ENCODE data around the gene ATXN7L3.

Gene ATXN7L3

DNA sequence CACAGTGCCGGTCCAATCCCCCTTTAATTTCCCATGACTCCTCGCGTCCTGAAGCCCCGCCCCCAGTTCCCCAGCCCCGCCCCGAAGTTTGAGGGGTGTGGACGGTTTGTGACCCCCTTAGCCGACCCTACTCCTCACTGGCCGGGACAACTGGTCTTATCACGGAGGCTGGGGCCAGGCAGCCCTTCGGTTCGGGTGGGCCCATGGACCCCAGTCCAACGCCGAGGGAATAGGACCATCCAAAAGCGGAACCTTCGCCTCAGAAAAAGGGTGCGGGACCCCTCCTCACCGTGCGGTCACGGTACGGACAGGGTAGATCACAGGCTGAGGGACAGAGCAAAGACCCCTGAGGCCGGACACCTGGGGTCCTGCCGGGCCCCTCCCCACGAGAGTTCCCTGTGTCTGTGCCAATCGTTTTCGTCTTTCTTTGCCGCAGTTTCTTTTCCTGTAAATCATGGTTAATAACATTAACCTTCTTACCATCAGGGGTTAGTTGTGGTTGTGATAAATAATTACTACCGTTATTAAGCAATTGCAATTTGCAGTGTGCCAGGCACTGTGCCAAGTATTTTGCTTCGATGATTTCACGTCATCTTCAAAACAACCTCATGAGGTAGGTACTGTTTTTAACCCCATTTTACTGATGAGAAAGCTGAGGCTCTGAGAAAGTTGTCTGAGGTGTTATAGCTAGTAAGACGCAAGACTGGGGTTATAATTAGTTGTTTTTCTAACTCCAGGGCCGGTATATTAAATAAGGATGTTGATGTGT lies 12.4 kb downstream of the ATXN7L3 start:
- peak overlapping the region; percentile 93 for H3K4me3 ChIP-seq (ENCODE audit: low read depth, low read length, poor library complexity, severe bottlenecking)

GRCh38 chr17:44186307-44187130 lies 13.2 kb downstream of the ATXN7L3 start, which contains the start of gene TMUB2:
Gene TMUB2 (plus strand): TSS chr17:44186972. CDS start chr17:44187709, 737 bp downstream.
- no peaks in the 10 kb centered on the region for H4K20me1 ChIP-seq (ENCODE audit: insufficient read depth, low read length)
- peak within 1 kb of the TSS; percentile 93 for H3K4me3 ChIP-seq (ENCODE audit: low read depth, low read length, poor library complexity, severe bottlenecking)

More for the DNA sequence above, 12.4 kb downstream of the ATXN7L3 start:
- TF ChIP-seq EZH2 (IDR thresholded peaks at IDR 0.05; ENCODE audit: borderline replicate concordance, low read length) = no peak
- TF ChIP-seq, protein P1, sequence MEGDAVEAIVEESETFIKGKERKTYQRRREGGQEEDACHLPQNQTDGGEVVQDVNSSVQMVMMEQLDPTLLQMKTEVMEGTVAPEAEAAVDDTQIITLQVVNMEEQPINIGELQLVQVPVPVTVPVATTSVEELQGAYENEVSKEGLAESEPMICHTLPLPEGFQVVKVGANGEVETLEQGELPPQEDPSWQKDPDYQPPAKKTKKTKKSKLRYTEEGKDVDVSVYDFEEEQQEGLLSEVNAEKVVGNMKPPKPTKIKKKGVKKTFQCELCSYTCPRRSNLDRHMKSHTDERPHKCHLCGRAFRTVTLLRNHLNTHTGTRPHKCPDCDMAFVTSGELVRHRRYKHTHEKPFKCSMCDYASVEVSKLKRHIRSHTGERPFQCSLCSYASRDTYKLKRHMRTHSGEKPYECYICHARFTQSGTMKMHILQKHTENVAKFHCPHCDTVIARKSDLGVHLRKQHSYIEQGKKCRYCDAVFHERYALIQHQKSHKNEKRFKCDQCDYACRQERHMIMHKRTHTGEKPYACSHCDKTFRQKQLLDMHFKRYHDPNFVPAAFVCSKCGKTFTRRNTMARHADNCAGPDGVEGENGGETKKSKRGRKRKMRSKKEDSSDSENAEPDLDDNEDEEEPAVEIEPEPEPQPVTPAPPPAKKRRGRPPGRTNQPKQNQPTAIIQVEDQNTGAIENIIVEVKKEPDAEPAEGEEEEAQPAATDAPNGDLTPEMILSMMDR (IDR thresholded peaks at IDR 0.05; ENCODE audit: low read length) = no peak
- peak overlapping the region; percentile 89 for H3K4me2 ChIP-seq (ENCODE audit: low read length)
- H3K27me3 ChIP-seq (ENCODE audit: insufficient read depth, low read length) = no peaks in the 10 kb centered on the region
- no peaks in the 10 kb centered on the region for H3K9me2 ChIP-seq (ENCODE audit: low read depth, low read length)
- no peaks in the 10 kb centered on the region for H4K20me1 ChIP-seq (ENCODE audit: insufficient read depth, low read length)
- peaks cover 33% of the 10 kb centered on the region for H3K4me1 ChIP-seq (ENCODE audit: insufficient read depth, low read length, severe bottlenecking)
- H3F3A ChIP-seq (ENCODE audit: insufficient read depth, low read length) = no peaks in the 10 kb centered on the region
- H3K36me3 ChIP-seq (ENCODE audit: insufficient read depth, low read length) = peaks cover 54% of the 10 kb centered on the region
- H3K27ac ChIP-seq (ENCODE audit: low read depth, low read length, poor library complexity, severe bottlenecking) = peak overlapping the region; percentile 78
- H3K9ac ChIP-seq (ENCODE audit: low read length) = peak overlapping the region; percentile 91
- no peaks in the 10 kb centered on the region for H3K9me3 ChIP-seq (ENCODE audit: low read length)
- H2AFZ ChIP-seq (ENCODE audit: low read length) = no peak overlapping the region
- H3K79me2 ChIP-seq (ENCODE audit: insufficient read depth, low read length) = peaks cover 26% of the 10 kb centered on the region

DNA sequence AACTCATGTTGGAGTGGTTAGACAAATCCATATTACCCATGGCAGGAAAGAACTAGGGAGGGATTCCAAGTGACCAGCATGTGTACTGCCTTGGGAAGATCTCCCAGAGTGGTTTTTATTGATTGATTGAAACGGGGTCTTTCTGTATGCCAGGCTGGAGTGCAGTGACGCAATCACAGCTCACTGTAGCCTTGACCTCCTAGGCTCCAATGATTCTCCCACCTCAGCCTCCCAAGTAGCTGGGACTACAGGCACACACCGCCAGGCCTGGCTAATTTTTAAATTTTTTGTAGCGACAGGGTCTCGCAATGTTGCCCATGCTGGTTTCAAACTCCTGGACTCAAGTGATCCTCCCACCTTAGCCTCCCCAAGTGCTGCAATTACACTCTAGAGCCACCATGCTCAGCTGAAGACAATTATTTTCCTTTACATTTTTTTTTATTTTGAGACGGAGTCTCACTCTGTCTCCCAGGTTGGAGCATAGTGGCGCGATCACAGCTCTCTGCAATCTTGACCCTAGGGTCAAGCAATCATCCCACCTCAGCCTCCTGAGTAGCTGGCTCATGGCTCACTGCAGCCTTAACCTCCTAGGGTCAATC lies 15.4 kb downstream of the ATXN7L3 start:
- Histone ChIP-seq H3K27ac (ENCODE audit: low read depth, low read length, poor library complexity, severe bottlenecking) (no peak overlapping the region), H3K9me3 (ENCODE audit: low read length) (no peaks in the 10 kb centered on the region), H3K27me3 (ENCODE audit: insufficient read depth, low read length) (no peaks in the 10 kb centered on the region), H3K4me3 (ENCODE audit: low read depth, low read length, poor library complexity, severe bottlenecking) (peak overlapping the region; percentile 93), H3K79me2 (ENCODE audit: insufficient read depth, low read length) (peaks cover 26% of the 10 kb centered on the region), H2AFZ (ENCODE audit: low read length) (no peak overlapping the region), H3K9me2 (ENCODE audit: low read depth, low read length) (no peaks in the 10 kb centered on the region), H4K20me1 (ENCODE audit: insufficient read depth, low read length) (no peaks in the 10 kb centered on the region), H3K9ac (ENCODE audit: low read length) (no peak overlapping the region), H3K4me1 (ENCODE audit: insufficient read depth, low read length, severe bottlenecking) (peaks cover 33% of the 10 kb centered on the region), H3K36me3 (ENCODE audit: insufficient read depth, low read length) (peaks cover 41% of the 10 kb centered on the region), H3F3A (ENCODE audit: insufficient read depth, low read length) (no peaks in the 10 kb centered on the region), H3K4me2 (ENCODE audit: low read length) (0 out of 2 replicates have a peak overlapping the region, but pooled peaks have one; percentile 63)
- TF ChIP-seq, protein P1 (IDR thresholded peaks at IDR 0.05; ENCODE audit: low read length) = no peak
- no peak for TF ChIP-seq EZH2 (IDR thresholded peaks at IDR 0.05; ENCODE audit: borderline replicate concordance, low read length)

More at GRCh38 chr17:44186307-44187130, 13.2 kb downstream of the ATXN7L3 start, which contains the start of gene TMUB2:
- no peak within 1 kb of the TSS for H2AFZ ChIP-seq (ENCODE audit: low read length)
- H3K4me2 ChIP-seq (ENCODE audit: low read length) = peak within 1 kb of the TSS; percentile 89
- H3K36me3 ChIP-seq (ENCODE audit: insufficient read depth, low read length) = peaks cover 54% of the 10 kb centered on the region
- TF ChIP-seq EZH2 (IDR thresholded peaks at IDR 0.05; ENCODE audit: borderline replicate concordance, low read length) = no peak
- TF ChIP-seq, protein P1 (IDR thresholded peaks at IDR 0.05; ENCODE audit: low read length) = no peak
- no peaks in the 10 kb centered on the region for H3K9me3 ChIP-seq (ENCODE audit: low read length)
- peaks cover 33% of the 10 kb centered on the region for H3K4me1 ChIP-seq (ENCODE audit: insufficient read depth, low read length, severe bottlenecking)
- H3K9me2 ChIP-seq (ENCODE audit: low read depth, low read length) = no peaks in the 10 kb centered on the region
- peaks cover 26% of the 10 kb centered on the region for H3K79me2 ChIP-seq (ENCODE audit: insufficient read depth, low read length)
- peak within 1 kb of the TSS; percentile 91 for H3K9ac ChIP-seq (ENCODE audit: low read length)
- peak within 1 kb of the TSS; percentile 78 for H3K27ac ChIP-seq (ENCODE audit: low read depth, low read length, poor library complexity, severe bottlenecking)
- no peaks in the 10 kb centered on the region for H3F3A ChIP-seq (ENCODE audit: insufficient read depth, low read length)
- H3K27me3 ChIP-seq (ENCODE audit: insufficient read depth, low read length) = no peaks in the 10 kb centered on the region
